ENCODE data around the gene C2orf80.
"Not testable (repeated sequence)": the region's sequence is repeated elsewhere in the genome, so short reads cannot be mapped to it uniquely, and the experiment has no call there.

Gene C2orf80

DNA sequence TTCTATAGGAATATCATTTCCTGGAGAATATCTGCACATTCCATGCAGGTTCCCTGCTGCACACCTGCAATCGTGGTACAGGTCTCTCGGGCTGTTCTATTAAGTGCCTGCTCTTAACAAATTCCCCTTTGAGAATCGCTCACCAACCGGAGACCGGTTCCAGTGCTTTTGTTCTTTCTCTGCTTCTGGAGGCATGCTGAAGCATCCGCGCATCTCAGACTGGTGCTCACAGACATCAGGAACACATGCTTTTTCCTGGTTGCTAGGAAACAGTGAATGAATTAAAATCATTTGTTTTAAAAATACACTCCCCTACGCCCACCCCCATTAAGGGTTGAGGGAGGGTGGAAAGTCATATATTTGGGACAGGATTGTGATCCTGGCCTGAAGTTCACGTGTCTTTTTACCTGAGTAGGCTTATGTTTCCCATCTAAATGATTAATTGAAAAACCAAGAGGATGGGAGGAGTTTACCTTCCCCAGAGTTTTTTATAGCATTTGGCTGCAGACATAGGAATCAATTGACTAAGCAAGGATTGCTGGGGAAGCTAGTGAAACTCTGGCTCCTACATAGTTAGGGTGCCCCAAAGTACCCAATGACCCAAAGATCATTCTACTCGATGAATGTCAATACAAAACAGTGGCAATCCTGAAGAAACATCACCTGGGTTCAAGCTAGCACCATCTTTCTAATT lies at the start of gene C2orf80:
Gene C2orf80, minus strand, starts transcription at position 221 of the 694 bp plus-strand sequence. CDS start 3,044 bp downstream, outside the sequence.
- no peak for DNase-seq (ENCODE audit: low read depth in 2 of 2)

DNA sequence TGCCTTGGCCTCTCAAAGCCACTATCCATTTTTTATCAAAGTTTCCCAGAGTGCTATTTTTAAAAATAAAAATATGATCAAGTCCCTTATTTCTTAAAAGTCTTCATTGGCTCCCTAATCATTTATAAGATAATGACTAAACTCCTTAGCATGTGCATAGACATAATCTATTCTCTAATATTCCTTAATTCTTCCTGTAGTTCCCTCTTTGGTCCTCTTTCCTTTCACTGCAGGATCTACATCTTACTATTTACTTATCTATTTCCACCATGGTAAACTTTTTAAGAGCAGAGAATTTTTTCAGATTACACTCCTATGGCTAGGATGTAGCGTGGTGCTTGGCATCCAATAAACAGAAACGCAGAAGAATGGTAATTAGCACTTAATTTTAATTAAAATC lies 46.0 kb upstream of the C2orf80 start:
- no peak for DNase-seq (ENCODE audit: low read depth in 2 of 2)

DNA sequence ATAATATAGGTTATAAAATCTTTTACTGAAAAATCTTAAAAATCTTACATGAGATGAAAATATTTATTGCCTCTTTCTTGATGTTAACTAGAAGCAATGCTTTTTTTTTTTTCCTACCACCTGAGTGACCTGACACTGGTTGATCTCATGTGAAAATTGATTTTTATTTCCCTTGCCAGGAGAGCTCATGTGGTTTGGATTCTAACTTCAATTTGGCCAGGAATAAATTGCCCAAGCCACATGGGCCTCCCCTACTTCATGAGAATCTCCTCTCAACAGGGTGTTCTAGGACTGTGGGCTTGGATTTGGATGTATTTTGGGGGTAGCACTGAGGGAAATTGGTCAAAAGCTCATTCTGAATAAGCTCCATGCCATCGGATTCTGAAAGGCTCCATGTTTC lies 45.0 kb upstream of the C2orf80 start:
- no peak for DNase-seq (ENCODE audit: low read depth in 2 of 2)

DNA sequence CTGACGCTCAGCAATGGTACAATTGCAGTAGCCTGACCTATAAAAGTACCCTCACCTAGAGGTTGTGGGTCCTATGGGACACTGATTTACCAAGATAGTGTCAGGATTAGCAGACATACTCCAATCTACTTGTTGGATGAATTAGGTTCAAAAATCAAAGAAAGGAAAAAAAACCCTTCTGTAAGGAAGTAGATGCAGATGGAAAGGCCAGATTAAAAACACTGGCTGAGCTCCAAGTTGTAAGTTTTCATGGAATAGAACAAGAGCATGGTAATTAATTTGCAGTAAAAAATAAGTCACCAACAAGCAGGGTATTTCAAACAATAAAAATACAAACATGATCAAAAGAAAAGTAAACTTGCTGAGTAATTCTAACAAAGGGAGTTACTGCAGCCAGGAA lies 38.6 kb upstream of the C2orf80 start:
- no peak for DNase-seq (ENCODE audit: low read depth in 2 of 2)

DNA sequence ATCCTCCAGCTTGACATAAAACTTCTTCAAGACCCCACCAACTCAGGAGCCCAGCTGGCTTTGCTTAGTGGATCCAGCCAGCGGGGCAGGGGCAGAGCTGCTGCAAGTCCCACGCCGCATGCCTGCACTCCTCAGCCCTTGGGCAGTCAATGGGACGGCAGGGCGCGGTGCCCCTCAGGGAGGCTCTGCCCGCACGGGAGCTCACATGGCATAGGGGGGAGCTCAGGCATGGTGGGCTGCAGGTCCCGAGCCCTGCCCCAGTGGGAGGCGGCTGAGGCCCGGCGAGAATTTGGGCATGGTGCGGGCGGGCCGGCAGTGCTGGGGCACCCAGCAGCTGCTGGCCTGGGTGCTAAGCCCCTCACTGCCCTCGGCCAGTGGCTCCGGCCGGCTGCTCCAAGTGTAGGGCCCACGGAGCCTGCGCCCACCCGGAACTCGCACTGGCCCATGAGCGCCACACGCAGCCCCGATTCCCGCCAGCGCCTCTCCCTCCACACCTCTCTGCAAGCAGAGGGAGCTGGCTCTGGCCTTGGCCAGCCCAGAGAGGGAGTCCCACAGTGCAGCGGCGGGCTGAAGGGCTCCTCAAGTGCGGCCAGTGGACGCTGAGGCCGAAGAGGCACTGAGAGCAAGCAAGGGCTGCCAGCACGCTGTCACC lies 37.9 kb upstream of the C2orf80 start:
- DNase-seq (ENCODE audit: low read depth in 2 of 2), result no peak

DNA sequence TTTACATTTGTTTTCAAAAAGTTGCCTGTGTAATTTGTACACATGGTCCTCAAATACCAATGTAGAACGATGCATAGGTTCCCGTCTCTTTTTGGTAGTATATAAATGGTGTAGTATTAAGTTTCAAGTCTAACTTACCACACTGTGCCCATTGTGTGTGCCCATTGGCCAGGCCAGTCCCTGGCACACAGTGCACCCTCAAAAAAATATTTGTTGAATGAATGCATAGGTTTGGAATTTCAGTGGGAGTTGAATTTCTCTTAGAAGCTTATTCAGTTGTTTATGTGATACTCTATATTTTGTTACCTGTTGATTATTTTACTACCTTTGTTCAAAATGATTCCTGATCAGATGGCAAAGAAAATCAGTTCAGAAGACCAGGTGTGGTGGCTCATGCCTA lies 35.0 kb upstream of the C2orf80 start:
- DNase-seq (ENCODE audit: low read depth in 2 of 2), result no peak

DNA sequence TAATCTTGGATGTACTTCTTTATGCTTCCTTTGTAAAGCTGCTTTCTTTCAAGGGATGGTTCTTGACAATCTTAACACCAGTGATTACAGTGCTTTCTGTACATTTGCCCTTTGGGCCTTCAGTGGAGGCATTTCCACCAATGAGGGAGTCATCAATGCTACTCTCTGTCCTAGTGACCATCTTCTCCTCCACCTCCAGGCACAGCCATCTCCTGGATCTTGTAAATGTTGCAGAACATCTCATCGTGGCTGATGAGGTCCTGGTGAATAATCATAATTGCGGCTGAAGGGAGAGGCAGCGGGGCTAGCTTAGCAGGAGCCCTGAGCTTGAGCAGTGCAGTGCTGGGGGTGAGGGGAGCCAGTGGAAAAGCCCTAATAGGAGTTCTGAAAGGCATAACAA lies 32.5 kb upstream of the C2orf80 start:
- no peak for DNase-seq (ENCODE audit: low read depth in 2 of 2)

DNA sequence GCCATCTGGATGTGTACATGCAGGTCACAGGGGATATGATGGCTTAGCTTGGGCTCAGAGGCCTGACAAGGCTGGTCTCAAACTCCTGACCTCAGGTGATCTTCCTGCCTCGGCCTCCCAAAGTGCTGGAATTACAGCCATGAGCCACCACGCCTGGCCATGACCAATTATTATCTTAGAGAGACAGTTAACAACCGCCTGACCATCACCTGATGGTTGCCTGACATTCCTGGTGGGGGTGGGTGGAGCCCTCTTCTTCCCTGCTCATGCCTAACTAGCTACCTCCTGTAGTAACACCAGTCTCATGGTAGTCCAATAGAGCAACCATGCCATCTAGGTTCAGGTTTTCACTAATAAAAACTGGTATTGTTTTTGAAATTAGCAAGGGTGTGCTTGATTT lies 32.0 kb upstream of the C2orf80 start:
- not testable (repeated sequence) for DNase-seq (ENCODE audit: low read depth in 2 of 2)

DNA sequence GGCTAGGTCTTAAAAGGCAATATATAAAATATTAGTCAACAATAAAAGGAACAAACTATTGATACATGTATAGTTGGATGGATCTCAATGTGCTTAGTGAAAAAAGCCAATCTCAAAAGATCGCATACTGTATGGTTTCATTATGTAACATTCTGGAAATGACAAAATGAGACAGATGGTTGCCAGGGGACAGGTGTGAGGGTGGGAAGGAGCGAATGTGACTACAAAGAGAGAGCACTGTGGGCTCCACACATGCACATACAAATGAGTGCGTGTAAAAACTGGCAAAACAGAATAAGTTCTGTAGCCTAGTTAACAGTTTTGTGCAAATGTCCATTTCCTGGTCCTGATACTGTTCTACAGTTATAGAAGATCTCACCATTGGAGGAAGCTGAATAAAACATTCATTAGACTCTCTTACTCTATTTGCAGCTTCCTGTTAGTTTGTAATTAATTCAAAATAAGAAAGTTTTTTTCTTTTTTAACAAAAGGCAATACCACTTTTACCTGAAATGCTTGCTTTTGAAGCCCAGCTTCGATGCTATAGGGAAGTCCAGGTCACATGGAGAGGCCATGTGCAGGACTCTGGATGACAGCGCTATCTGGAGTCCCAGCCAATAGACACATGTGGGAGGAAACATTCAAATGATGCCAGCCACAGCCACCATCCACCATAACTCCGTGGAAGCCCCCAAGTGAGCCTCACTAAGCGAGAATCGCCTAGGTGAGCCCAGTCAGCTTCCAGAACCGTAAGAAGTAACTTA lies 21.0 kb upstream of the C2orf80 start:
- DNase-seq (ENCODE audit: low read depth in 2 of 2), result no peak

DNA sequence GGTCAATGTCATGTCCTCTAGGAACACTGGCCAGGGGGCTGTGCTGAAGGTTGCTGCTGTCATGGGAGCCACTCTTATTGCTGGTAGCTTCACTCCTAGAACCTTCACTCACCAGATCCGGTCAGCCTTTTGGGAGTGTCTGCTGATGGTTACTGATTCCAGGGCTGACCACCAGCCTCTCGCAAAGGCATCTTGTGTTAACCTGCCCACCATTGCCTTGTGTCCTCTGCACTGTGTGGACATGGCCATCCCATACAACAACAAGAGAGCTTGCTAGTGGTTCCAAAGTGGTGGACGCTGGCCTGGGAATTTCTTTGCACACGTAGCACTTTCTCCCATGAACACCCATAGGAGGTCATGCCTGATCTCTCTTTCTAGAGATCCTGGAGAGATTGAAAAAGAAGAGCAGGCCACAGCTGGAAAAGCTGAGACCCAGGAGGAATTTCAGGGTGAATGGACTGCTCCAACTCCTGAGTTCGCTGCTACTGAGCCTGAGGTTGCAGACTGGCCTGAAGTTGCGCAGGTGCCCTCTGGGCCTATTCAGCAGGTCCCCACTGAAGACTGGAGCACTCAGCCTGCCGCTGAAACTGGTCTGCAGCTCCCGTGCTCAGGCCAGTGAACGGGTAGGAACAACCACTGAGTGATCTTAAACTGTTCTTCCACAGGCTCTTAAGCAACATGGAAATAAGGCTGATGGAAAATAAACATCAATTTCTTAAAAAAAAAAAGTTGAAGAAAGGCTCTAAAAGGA lies 18.7 kb upstream of the C2orf80 start:
- no peak for DNase-seq (ENCODE audit: low read depth in 2 of 2)

DNA sequence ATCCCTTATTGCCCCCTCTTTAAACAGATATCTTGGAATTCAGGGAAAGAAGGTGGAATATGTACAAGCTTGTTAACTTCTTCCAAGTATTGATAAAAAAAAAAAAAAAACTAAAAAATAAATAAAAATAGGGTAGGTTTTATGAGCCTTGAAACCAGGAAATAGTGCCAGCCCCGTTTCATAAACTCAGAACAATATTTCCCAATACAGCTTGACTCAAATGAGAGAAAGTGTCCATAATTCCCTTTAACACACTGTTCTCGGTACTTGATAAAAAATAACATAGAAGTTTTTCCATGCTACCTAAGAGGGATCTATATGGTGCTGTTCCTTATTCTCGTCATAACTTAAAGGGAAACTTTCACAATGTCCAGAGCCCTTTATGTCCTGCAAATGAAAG lies 17.9 kb upstream of the C2orf80 start:
- DNase-seq (ENCODE audit: low read depth in 2 of 2), result no peak

DNA sequence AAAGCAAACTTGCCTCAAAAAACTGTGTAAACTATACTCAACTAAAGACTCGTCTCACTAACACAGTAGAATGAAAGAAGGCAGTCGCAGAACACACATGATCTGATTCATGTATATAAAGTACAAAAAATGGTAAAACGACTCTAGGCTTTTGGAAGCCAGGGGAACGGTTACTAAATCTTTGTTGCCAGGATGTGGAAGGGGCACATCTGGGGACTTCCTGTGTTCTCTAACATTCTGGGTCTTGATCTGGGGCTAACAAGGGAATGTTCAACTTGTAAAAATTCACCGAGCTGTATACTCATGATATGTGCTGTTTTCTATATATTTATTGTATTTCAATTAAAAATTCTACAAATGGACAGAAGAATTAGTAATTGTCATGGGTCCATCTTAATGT lies 14.3 kb upstream of the C2orf80 start:
- DNase-seq (ENCODE audit: low read depth in 2 of 2), result no peak

DNA sequence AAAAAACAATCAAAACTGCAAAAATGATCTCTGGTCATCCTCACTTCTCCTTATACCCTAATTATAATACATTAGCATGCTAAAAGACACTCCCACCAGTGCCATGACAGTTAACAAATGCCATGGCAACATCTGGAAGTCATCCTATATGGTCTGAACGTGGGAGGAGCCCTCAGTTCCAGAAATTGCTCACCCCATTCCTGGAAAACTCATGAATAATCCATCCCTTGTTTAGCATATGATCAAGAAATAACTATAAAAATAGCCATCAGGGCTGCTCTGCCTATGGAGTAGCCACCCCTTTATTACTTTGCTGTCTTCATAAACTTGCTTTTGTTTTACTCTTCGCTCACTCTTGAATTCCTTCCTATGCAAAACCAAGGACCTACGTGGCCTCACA lies 5.7 kb upstream of the C2orf80 start:
- no peak for DNase-seq (ENCODE audit: low read depth in 2 of 2)

DNA sequence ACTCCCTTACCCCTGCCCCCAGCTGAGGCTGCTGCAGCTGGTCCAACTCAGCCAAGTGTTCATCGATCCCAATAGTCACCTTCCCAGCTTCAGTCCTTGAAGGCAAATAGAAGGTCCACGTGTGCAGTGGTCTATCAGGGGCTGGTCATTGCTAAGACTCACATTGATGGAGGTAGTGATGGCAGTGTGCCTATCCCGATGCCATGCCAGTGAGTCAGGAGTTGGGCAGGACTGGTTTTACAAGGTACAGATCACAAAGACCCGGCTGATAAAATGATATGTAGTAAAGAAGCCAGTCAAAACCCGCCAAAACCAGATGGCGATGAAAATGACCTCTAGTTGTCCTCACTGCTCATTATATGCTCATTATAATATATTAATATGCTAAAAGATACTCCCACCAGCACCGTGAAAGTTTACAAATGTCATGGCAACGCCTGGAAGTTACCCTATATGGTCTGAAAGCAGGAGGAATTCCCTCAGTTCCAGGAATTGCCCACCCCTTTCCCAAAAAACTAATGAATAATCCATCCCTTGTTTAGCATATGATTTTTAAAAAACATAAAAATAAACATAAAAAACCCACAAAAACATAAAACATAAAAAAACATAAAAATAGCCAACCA lies 2.9 kb upstream of the C2orf80 start:
- DNase-seq (ENCODE audit: low read depth in 2 of 2), result no peak

DNA sequence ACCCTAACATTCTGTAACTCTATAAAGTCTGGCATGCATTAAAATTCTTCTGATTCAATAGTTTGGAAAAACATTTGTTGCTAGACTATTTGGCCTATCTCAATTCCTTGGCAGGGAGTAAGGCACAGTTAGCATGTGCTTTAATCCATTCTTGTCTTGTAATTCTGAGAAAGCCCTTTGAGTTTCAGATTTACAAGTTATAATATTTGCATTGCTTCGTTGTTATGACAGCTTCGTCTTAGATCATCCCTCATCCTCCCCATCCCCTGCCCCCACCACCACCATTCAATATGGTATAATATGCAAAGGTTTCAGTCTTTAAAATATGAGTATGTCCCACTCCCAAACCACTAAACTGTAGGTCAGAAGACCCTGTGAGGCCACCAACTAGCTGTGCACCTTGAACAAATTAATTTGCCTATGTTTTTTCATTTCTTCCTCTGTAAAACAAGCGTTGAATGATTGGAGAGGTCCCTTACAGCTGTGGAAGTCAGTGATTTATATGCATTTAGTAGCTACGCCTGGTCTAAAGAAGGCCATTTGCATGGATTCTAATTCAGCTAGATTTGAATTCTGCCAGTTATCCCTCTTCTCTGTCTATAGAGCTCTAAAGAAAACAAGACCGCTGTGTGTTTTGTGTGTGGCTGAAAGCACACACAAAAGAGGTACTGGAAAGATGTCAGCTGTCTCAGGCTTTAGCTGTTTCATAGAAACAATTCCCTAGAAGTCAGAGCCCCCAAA lies 591 bp downstream of the C2orf80 start:
- no peak for DNase-seq (ENCODE audit: low read depth in 2 of 2)

DNA sequence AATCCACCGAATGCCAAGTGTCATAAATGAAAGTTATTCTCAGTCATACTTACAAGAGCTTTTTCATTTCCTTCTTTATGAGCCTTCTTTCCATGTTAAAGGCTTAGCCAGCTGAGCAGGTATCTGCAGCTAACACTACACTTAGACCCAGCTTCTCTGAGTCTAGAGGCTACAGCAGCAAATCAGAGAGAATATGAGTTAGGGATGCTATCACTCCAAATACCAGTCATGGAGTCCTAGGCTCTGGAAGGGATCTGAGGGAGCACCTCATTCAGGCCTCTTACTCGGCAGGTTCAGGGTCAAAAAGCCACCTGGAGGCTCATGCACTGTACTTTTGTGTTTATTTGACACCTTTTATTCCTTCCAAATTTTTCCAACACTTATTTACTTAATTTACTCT lies 2.9 kb downstream of the C2orf80 start:
- DNase-seq (ENCODE audit: low read depth in 2 of 2), result no peak

DNA sequence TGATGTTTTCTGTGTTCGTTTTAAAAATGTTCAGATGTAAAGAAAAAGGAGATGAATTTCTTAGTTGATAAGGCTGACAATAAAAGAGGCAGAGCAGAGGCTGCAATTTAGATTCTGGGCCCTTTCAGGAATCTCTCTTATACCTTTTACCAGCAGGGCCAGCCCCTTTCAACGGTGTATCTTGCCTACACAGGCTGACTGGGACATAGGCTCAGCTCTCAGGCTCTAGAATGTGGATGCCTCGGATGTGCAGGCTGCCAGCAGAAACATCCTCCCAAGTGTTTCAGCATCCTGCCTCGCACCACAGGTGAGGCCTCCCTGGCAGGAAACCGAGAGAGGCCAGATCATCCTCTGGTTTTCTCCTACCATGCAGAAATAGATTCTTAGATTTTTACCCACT lies 3.4 kb downstream of the C2orf80 start:
- DNase-seq (ENCODE audit: low read depth in 2 of 2), result no peak

DNA sequence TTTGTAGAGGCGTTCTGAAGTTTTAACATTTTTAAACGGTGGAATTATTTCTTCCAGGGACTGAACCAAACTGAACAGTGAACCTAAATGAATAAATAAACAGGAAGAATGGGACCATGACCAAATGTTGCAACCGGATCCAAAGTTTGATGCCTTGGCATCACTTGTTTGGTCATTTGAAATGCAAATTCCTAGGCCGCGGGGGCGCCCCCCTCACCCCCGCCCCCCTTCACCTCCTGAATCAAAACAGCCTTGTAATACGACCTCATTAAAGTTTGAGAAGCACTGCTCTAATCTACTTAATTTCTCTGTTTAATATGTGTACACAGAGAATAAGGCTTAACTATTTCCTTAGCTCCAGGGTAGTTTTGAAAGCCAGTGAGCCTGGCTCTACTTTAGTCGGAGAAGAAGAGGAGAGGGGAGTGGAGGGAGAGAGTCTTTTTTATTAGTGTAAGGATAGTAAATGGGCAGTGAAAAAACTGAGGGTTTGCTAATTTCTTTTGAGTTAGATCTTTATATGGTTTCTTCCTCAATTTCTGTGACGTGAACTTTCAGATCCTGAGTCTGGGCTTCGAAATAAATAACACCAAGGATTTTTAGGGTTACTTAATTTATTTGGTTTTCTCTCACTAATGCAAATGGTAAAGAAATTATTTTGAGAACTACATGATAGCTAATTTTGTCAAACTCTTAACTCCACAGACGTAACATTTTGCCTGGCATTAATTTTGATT lies 5.7 kb downstream of the C2orf80 start:
- DNase-seq (ENCODE audit: low read depth in 2 of 2), result no peak

DNA sequence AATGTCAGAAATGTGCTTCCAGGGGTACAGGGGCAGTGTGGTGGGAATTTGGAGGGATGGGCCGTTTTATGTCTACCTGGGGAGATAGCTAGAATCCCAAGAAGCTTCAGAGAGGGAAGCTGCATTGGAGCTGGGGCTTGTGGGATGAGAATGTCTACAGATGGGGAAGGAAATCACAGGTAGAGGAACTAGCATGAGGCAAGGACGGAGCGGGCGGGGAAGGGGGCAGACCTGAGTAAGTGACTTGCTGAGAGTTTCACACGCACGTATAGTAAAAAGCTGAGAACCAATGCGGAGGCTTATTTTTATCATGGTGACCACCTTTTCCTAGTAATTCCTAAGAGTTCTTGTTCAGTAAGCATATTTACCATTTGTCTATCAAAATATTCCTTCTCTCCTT lies 6.3 kb downstream of the C2orf80 start:
- no peak for DNase-seq (ENCODE audit: low read depth in 2 of 2)

DNA sequence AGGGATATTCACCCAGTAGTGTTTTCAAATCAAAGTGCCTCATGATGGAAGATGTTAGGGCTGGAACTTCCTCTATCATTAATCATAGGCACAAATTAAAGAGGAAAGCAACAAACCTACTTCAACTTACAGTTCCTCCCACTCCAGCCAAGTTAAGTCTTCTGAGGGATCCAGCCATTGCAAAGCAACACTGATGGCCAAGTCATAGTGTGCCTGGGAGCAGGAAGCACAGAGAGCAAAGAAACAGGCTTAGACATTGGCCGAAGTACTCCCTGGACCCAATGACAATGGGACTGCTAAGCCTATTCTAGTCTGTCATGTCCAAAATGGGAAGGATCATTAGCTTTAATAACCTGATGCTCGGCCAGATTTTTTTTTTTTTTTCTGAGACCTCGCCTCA lies 7.0 kb downstream of the C2orf80 start:
- no peak for DNase-seq (ENCODE audit: low read depth in 2 of 2)
